Measurements from ENCODE around the gene RAET1E.
"Not testable (repeated sequence)": the region's sequence is repeated elsewhere in the genome, so short reads cannot be mapped to it uniquely, and the experiment has no call there.

Gene RAET1E

DNA sequence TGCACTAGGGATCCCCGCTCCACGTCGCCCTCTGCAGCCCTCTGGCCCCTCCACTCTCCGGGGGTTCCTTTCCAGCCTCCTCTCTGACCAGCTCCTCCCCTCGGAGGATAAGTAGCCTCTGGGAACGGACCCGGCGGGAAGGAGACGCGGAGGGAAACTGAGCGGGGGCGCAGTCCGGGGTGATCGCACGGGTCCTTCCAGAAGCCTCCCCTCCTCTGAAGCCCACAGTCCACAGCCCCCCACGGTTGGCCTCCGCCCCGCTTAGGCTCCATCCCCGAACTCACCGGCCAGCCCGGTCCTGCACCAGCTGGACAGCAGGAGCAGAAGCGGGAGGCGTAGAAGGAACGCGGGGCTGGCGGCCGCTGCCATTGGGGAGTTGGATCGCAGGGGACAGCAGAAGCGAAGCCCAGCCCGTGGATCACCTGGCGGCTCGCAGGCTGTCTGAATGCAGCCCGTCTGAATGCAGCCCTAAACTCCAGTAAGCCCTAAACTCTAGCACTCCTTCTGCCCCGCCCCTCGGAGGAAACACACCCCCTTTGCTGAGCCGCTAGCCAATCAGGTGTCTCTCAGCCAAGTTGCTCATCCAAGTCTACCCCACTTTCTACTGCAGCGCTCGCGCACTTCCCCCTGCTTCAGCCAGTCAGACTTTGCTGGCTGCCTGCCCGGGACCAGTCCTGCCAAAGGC is 24.9 kb upstream of the RAET1E start, which contains the start of gene RAET1G:
Gene RAET1G, minus strand, starts transcription at position 480 of the 685 bp plus-strand sequence. Its CDS starts 111 bp downstream, at position 369.
- Mint-ChIP-seq H3K4me3 (peak within 1 kb of the TSS; percentile 81 to 83), H3K27ac (no peak within 1 kb of the TSS), H3K9me3 (peaks cover 0 to 2% of the 10 kb centered on the region in 2 donors), H3K27me3 (peaks cover 91 to 94% of the 10 kb centered on the region in 2 donors), H3K4me1 (peaks cover 30 to 54% of the 10 kb centered on the region in 2 donors), H3K36me3 (peaks cover 0 to 3% of the 10 kb centered on the region in 2 donors)
- DNase-seq, result peak; percentile 73
- ATAC-seq (replicated peaks), result peak; percentile 87 to 88

GRCh38 chr6:149922091-149922490 is 24.2 kb upstream of the RAET1E start:
- H3K4me1 Mint-ChIP-seq, result peaks cover 32 to 54% of the 10 kb centered on the region in 2 donors
- DNase-seq; H3K27ac Mint-ChIP-seq; H3K36me3 Mint-ChIP-seq; ATAC-seq (replicated peaks); H3K9me3 Mint-ChIP-seq: not testable (repeated sequence)
- peaks cover 84 to 87% of the 10 kb centered on the region in 2 donors for H3K27me3 Mint-ChIP-seq
- peak overlapping the region; percentile 81 to 83 for H3K4me3 Mint-ChIP-seq

GRCh38 chr6:149921361-149921760 is 23.4 kb upstream of the RAET1E start:
- Mint-ChIP-seq H3K4me3 (no peak overlapping the region), H3K36me3 (no peaks in the 10 kb centered on the region)
- no peak for ATAC-seq (replicated peaks)

GRCh38 chr6:149919834-149920225 is 21.9 kb upstream of the RAET1E start:
- Mint-ChIP-seq H3K36me3 (no peaks in the 10 kb centered on the region), H3K4me3 (no peak overlapping the region), H3K4me1 (peaks cover 23 to 39% of the 10 kb centered on the region in 2 donors), H3K27ac (no peak overlapping the region), H3K9me3 (no peaks in the 10 kb centered on the region), H3K27me3 (peaks cover 68 to 76% of the 10 kb centered on the region in 2 donors)
- DNase-seq (no peak), ATAC-seq (replicated peaks) (no peak)

More at GRCh38 chr6:149921361-149921760, 23.4 kb upstream of the RAET1E start:
- Mint-ChIP-seq H3K4me1 (peaks cover 31 to 51% of the 10 kb centered on the region in 2 donors), H3K9me3 (no peaks in the 10 kb centered on the region), H3K27me3 (peaks cover 83 to 87% of the 10 kb centered on the region in 2 donors), H3K27ac (no peak overlapping the region)
- DNase-seq, result no peak

DNA sequence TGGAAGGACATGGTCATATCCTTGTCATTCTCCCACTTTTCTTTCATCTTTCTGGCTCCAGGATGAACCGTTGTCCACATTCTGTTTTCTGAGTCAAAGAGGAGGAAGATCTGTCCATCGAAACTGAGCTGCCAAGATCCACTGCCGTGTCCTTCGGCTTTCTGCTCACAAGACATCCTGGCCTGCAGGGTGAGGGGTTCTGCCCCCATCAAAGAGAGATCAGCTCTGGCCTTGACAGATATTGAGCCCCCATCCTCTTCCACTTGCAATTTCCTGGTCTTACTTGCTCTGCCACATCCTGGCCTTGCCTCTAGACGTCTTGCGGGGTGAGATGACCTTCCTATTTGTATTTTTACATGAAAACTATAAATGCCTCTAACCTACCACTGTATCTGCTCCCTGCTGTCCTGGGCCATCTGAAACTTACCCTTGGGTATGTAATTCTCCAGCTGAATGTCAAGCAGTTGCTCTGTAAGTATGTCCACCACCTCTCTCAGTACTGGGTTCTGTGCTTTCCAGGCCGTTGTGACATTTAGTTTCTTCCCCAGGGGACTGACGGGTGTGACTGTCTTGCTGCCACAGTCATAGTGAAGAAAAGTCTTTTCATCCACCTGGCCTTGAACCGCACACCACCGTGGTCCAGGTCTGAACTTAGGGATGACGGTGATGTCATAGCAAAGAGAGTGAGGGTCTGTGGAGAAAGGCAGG is 21.4 kb upstream of the RAET1E start:
- H3K4me3 Mint-ChIP-seq, H3K9me3 Mint-ChIP-seq, H3K27ac Mint-ChIP-seq, H3K36me3 Mint-ChIP-seq: not testable (repeated sequence)
- H3K4me1 Mint-ChIP-seq, result peaks cover 23 to 39% of the 10 kb centered on the region in 2 donors
- ATAC-seq (replicated peaks) (peak; percentile 75), DNase-seq (peak; percentile 36)
- H3K27me3 Mint-ChIP-seq, result peaks cover 66 to 70% of the 10 kb centered on the region in 2 donors

GRCh38 chr6:149918151-149918905 is 20.4 kb upstream of the RAET1E start:
- peak overlapping the region; percentile 33 for H3K27ac Mint-ChIP-seq

GRCh38 chr6:149917679-149918078 is 19.8 kb upstream of the RAET1E start:
- Mint-ChIP-seq H3K9me3 (no peaks in the 10 kb centered on the region), H3K4me1 (peaks cover 12 to 28% of the 10 kb centered on the region in 2 donors), H3K4me3 (no peak overlapping the region), H3K27ac (no peak overlapping the region), H3K27me3 (peaks cover 66% of the 10 kb centered on the region in 2 donors), H3K36me3 (no peaks in the 10 kb centered on the region)
- peak in 1 of 2 donors; percentile 24 for ATAC-seq (replicated peaks)
- no peak for DNase-seq

More at GRCh38 chr6:149918151-149918905, 20.4 kb upstream of the RAET1E start:
- Mint-ChIP-seq H3K36me3 (no peaks in the 10 kb centered on the region), H3K27me3 (peaks cover 66% of the 10 kb centered on the region in 2 donors), H3K4me1 (peaks cover 19 to 35% of the 10 kb centered on the region in 2 donors), H3K9me3 (no peaks in the 10 kb centered on the region), H3K4me3 (no peak overlapping the region)
- no peak for DNase-seq
- ATAC-seq (replicated peaks), result no peak

GRCh38 chr6:149915970-149916865 is 18.3 kb upstream of the RAET1E start:
- no peak for ATAC-seq (replicated peaks)
- H3K27me3 Mint-ChIP-seq, result peaks cover 55 to 58% of the 10 kb centered on the region in 2 donors

DNA sequence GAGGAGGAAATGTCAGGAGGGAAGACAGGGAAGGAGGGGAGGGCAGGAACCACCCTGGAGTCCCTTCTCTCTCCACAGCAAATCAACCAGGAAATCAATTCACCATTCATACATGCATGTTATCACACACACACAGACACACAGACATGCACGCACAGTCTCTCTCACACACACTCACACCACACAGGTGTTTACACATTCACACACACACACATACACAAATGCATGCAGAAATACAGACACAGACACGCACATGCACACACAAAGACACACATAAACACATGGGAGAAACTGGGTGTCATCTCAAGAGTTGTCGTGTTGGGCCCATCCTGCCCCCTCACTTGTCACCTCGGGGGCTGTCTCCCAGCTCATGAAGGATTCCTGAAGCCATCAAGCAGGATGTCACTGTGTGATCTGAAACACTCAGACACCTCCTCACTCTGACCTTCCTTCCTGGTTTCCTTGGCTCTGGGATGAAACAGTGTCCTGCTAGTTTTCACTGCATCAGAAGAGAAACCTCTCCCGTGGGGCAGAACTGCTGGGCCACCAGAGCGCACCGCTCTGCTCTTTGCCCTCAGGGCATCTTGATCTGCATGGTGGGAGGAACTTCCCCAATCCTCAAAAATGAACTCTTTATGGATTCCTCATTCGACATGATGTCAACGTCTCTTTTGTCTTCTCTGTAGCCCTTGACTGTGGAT is 15.8 kb upstream of the RAET1E start:
- ATAC-seq (replicated peaks) (no peak), DNase-seq (no peak)
- H3K9me3 Mint-ChIP-seq, result peaks cover 8% of the 10 kb centered on the region in 2 donors
- H3K4me1 Mint-ChIP-seq, result peaks cover 4 to 7% of the 10 kb centered on the region in 2 donors
- H3K27me3 Mint-ChIP-seq, result peaks cover 43 to 52% of the 10 kb centered on the region in 2 donors
- no peak overlapping the region for H3K27ac Mint-ChIP-seq
- H3K4me3 Mint-ChIP-seq, result no peak overlapping the region
- peaks cover 5 to 6% of the 10 kb centered on the region in 2 donors for H3K36me3 Mint-ChIP-seq

More at GRCh38 chr6:149915970-149916865, 18.3 kb upstream of the RAET1E start:
- Mint-ChIP-seq H3K4me1 (peaks cover 7 to 19% of the 10 kb centered on the region in 2 donors), H3K4me3 (no peak overlapping the region), H3K9me3 (no peaks in the 10 kb centered on the region), H3K36me3 (no peaks in the 10 kb centered on the region), H3K27ac (no peak overlapping the region)
- no peak for DNase-seq

DNA sequence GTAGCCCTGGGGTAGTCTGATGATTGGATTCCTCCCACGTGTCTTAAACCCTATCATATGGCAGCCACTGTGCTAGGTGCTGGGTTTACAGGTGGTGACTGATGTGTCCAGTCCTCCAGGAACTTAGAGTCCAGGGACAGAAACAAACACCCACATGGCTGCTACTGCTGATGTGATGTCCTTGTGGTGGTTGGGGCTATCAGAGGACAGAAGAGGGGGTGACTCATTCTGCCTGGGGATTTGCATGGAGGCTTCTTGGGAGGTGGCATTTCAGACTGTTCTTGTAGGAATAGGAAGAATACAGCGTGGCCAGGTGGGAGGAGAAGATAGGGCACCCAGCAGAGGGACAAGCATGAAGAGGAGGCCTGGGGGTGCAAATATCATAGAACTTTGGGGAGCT is 15.2 kb upstream of the RAET1E start:
- DNase-seq (no peak), ATAC-seq (replicated peaks) (no peak)
- H3K4me1 Mint-ChIP-seq, result peaks cover 1 to 3% of the 10 kb centered on the region in 2 donors
- H3K27ac Mint-ChIP-seq, result no peak overlapping the region
- no peak overlapping the region for H3K4me3 Mint-ChIP-seq
- H3K9me3 Mint-ChIP-seq, result peaks cover 10 to 11% of the 10 kb centered on the region in 2 donors
- H3K27me3 Mint-ChIP-seq, result peaks cover 37 to 46% of the 10 kb centered on the region in 2 donors
- H3K36me3 Mint-ChIP-seq, result peaks cover 8% of the 10 kb centered on the region in 2 donors

DNA sequence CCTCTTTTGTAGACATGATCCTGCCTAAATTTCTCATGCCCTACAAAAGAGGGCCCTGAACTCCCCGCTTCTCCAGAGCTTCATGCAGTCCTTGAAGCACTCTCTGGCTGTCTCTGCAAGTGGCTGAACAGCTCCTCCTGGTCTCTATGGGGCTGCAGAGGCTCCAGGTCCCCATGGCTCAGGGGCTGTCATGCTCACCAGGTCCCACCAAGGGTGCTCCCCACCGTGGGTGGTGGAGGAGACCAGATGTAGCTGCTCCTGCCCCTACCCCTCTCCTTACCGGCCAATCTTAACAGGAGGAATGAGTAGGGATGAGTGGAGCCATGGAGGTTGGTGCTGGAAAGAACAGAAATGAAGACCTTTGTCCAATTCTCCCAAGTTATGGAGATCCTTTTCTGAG is 14.8 kb upstream of the RAET1E start:
- H3K27ac Mint-ChIP-seq; DNase-seq; H3K4me3 Mint-ChIP-seq; H3K4me1 Mint-ChIP-seq; ATAC-seq (replicated peaks): not testable (repeated sequence)
- Mint-ChIP-seq H3K9me3 (peaks cover 13 to 15% of the 10 kb centered on the region in 2 donors), H3K27me3 (peaks cover 36 to 46% of the 10 kb centered on the region in 2 donors), H3K36me3 (peaks cover 10 to 11% of the 10 kb centered on the region in 2 donors)

DNA sequence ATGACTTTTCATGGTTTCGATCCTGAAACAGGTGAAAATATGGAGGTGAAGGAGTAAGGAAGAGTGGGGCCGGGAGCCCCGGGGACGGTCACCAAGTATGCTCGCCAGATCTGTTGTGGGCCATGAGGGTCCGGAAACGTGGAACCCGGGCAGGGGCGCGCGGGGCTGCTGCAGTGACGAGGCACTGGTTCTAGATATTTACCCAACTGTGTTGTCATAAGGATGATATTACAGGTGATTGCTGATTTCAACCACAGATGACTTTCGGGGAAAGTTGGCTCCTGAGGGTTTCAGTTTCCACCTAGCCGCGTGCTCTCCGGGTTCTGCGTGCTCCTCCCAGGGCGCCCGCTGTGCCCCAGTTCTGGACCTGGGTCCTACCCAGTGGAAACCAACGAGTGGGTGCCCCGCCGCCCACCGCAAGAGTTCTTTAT is 12.8 kb upstream of the RAET1E start:
- peaks cover 10 to 11% of the 10 kb centered on the region in 2 donors for H3K36me3 Mint-ChIP-seq
- DNase-seq, result no peak
- no peak for ATAC-seq (replicated peaks)
- peaks cover 19 to 20% of the 10 kb centered on the region in 2 donors for H3K9me3 Mint-ChIP-seq
- no peaks in the 10 kb centered on the region for H3K4me1 Mint-ChIP-seq
- H3K27me3 Mint-ChIP-seq, result peaks cover 28 to 51% of the 10 kb centered on the region in 2 donors
- no peak overlapping the region for H3K4me3 Mint-ChIP-seq
- H3K27ac Mint-ChIP-seq, result no peak overlapping the region
